SH-SY5Y (cell line): ENCODE measurements around the gene ZFPM1.

Experiments used
- GATA2 ChIP-seq: IDR thresholded peaks from 2 replicates; pipeline ENCODE4 v1.6.1; 2011; ENCODE audit warnings: mild to moderate bottlenecking, low read depth, low read length
- GATA3 ChIP-seq: IDR thresholded peaks from 2 replicates; pipeline ENCODE4 v1.6.1; 2011; ENCODE audit warnings: low read depth, mild to moderate bottlenecking, low read length, moderate library complexity

ZFPM1 gene

DNA sequence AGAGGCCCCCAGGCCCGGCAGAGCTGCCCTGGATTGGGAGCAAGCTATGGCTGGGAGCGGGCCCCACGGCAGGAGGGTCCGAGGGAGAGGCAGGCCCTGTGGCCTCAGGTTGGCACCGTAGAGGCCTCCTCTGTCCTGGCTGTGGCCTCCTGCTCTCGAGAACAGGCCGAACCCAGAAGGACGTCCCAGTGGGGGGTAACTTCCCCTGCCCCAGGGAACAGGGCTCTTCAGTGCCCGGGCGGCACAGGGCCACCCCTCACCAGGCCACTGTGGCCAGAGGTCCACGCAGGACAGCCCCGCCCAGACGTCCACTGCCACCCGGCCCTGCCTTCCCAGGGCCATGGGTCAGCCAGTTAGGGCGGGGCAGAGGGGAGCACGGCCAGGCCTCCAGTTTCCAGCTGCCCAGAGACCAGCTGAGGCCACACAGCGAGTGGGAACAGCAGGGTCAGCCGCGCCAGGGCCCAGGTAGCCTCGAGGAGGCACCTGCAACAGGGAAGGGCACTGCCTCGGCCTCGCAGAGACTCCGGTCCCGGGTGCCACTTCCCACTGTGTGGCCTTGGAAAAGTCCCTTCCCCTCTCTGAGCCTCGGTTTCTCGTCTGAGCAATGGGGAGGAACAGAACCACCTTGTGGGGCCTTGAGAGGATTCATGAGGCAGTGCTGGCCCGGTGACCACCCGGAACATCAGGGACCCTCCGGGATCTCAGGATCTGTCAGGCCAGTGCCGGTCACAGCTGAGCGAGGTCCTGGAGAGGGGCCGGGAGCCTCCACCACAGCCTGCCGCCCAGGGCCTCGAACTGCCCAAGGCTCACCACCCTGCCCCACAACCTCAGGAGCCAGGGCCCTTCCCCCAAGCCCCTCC lies 38.3 kb upstream of the ZFPM1 start:
- no peak for TF ChIP-seq GATA3
- no peak for TF ChIP-seq GATA2

- TF ChIP-seq GATA2 (no peak), GATA3 (no peak)
These were observed 37.7 kb upstream of the ZFPM1 start for GRCh38 chr16:88415381-88415705.

DNA sequence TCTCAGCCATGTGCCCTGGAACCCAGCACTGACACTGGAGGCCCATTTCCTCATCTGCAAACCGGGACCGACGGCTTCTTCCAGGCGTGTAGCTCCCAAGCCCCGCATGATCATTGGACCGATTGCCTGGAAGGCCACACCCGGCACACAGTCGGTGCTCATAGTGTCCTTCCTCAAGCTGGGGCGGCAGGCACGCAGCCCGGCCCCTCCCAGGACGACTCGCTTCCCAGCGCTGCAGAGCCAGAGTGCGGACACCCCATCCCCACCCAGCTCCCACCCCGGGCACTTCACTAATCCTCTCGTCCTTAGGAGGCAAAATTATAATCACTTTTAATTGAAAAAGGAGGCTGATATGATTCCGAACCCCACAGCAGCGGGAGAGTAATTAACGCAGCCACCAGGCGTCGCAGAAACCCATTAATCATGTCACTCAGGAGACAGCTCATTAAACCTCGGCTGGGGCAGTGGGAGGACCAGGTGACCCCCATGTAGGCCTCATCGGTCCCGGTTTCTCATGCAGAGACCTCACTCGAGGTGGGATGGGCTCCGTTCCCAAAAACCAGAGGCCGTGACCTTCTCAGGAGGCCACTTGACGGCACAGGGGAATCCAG lies 37.3 kb upstream of the ZFPM1 start:
- TF ChIP-seq GATA2 (no peak), GATA3 (no peak)

GRCh38 chr16:88416686-88417085 lies 36.4 kb upstream of the ZFPM1 start:
- TF ChIP-seq GATA3 (no peak), GATA2 (no peak)

GRCh38 chr16:88417684-88418476 lies 35.2 kb upstream of the ZFPM1 start:
- TF ChIP-seq GATA3 (no peak), GATA2 (no peak)

DNA sequence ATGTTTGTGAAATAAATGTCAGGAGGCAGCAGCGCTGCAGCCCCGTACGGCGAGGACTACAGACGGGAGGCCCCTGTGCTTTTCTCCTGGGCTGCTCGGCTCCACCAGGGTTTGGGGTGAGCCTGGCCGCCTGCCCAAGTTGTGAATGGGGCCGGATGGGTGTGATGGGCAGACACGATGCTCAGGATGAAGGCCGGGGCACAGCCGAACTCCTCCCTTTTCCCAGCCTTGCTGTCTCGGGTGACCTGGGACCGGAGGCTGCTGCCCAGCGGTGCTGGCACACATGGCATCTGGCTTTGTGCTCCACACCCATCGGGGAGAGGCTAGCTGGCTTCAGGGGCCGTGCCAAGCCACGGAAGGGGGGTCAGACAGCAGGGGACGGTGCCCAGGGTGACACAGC lies 34.2 kb upstream of the ZFPM1 start:
- TF ChIP-seq GATA2 (no peak), GATA3 (no peak)

DNA sequence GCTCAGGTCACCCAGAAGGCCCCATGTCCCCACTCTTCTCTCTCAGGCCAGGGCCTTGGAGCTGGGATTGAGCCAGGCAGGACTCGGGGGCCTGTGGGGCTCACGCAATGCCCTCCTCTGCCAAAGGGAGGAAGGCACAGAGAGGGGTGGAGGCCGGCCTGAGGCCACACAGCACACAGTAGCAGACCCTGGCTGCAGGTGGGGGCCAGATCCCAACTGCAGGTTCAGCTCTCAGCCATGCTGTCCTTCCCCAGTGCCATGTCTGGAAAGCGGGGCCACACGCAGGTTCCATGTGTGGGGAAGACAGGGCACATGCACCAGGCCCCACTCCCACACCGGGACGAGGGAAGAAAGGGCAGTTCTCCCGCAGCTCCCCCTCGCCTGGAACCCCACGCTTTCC lies 33.3 kb upstream of the ZFPM1 start:
- no peak for TF ChIP-seq GATA3
- TF ChIP-seq GATA2 = no peak

- no peak for TF ChIP-seq GATA3
- TF ChIP-seq GATA2 = no peak
These were observed 32.6 kb upstream of the ZFPM1 start for GRCh38 chr16:88420496-88420895.

GRCh38 chr16:88421301-88421700 lies 31.8 kb upstream of the ZFPM1 start:
- no peak for TF ChIP-seq GATA2
- TF ChIP-seq GATA3 = no peak

- no peak for TF ChIP-seq GATA2
- TF ChIP-seq GATA3 = no peak
These were observed 31.1 kb upstream of the ZFPM1 start for GRCh38 chr16:88421871-88422433.

GRCh38 chr16:88422733-88423447 lies 30.2 kb upstream of the ZFPM1 start:
- TF ChIP-seq GATA3 = no peak
- TF ChIP-seq GATA2 = no peak

GRCh38 chr16:88423448-88423850 lies 29.6 kb upstream of the ZFPM1 start:
- TF ChIP-seq GATA3 (no peak), GATA2 (no peak)

- TF ChIP-seq GATA3 = no peak
- TF ChIP-seq GATA2 = no peak
These were observed 28.4 kb upstream of the ZFPM1 start for GRCh38 chr16:88424587-88425235.

GRCh38 chr16:88426018-88426417 lies 27.1 kb upstream of the ZFPM1 start:
- TF ChIP-seq GATA2 (no peak), GATA3 (no peak)
